GM21528 (cell line): ENCODE results near the gene MAP2K7.
"Not testable (repeated sequence)": the region's sequence is repeated elsewhere in the genome, so short reads cannot be mapped to it uniquely, and the experiment has no call there.

Experiments used
- ATAC-seq: cut with Tn5 transposase; IDR thresholded peaks from one replicate; pipeline ENCODE4 v1.9.1; 2021; ENCODE audit warnings: mild to moderate bottlenecking, moderate library complexity; ENCODE audit not compliant: unreplicated experiment, low FRiP score

MAP2K7 gene

GRCh38 chr19:7881910-7882309 is 21.8 kb upstream of the MAP2K7 start:
- no peak for ATAC-seq

DNA sequence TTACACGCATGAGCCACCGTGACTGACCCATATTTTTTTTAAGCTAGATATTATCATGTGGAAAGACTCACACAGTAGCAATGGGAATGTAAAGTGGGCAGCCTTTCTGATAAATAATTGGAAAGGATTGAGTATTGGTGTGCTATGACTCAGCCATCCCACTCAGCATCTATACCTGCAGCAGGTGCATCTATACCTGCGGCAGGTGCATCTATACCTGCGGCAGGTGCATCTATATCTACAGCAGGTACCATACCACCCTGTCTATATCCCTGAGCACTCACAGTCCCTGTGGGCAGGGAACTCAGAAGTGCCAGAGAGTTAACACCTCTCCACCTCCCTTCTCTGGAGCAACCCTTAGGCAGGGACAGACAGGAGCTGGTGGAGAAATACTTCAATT is 20.6 kb upstream of the MAP2K7 start:
- ATAC-seq: no peak

DNA sequence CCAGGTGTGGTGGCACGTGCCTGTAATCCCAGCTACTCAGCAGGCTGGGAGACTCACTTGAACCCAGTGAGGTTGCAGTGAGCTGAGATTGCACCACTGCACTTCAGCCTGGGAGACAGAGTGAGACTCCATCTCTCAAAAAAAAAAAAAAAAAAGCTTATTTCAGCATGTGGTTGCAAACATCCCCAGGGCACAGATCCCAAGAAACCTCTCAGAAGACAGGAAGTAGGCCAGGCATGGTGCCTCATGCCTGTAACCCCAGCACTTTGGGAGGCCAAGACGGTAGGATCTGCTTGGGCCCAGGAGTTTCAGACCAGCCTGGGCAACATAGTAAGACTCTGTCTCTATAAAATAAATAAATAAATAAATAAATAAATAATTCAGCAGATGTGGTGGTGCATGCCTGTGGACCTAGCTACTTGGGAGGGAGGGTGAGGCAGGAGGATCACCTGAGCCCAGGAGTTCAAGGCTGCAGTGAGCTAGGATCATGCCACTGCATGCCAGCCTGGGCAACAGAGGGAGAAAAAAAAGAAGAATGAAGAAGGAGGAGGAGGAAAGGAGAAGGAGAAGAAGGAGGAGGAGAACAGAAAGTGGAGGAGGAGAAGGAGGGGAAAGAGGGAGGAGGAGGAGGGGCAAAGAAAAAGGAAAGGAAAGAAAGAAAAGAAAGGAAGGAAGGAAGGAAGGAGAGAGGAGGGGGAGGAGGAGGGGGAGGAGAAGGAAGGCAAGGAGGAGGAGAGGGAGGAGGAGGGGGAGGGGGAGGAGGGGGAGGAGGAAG is 19.7 kb upstream of the MAP2K7 start:
- ATAC-seq: no peak

- ATAC-seq: no peak
Measured at GRCh38 chr19:7885818-7886217, 17.9 kb upstream of the MAP2K7 start.

- ATAC-seq: no peak
Measured at GRCh38 chr19:7887408-7888144, 16.1 kb upstream of the MAP2K7 start.

GRCh38 chr19:7888145-7888825 is 15.4 kb upstream of the MAP2K7 start, which contains the start of gene LRRC8E:
LRRC8E (plus strand) TSS chr19:7888510; CDS start chr19:7895604, 7,094 bp downstream.
- ATAC-seq: no peak

GRCh38 chr19:7888826-7889217 is 14.9 kb upstream of the MAP2K7 start:
- no peak for ATAC-seq

DNA sequence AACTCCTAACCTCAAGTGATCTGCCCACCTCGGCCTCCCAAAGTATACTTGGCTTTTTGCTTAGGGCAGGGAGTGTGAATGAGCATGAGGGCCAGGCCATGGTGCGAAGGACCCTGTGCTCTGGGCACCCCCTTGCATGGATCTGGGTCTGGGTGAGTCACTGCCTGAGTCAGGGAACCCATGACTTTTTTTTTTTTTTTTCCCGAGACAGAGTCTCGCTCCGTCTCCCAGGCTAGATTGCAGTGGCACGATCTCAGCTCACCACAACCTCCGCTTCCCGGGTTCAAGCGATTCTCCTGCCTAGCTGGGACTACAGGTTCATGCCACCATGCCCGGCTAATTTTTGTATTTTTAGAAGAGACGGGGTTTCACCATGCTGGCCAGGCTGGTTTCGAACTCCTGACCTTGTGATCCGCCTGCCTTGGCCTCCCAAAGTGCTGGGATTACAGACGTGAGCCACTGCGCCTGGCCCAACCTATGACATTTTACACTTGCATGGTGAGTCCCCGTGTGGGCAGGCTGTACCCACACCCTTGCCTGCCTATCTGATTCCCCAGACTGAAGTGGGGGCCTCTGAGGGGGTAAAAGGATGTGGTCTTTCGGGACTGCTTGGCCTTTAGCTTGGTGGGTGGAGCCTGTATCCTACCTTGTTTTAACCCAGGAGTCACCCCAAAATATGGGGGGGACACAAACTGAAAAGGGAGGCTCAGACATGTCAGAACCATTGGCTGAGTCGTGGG is 10.1 kb upstream of the MAP2K7 start:
- ATAC-seq: not testable (repeated sequence)

GRCh38 chr19:7894612-7895309 is 8.9 kb upstream of the MAP2K7 start:
- no peak for ATAC-seq

- no peak for ATAC-seq
Measured at GRCh38 chr19:7895565-7895964, 8.1 kb upstream of the MAP2K7 start.

DNA sequence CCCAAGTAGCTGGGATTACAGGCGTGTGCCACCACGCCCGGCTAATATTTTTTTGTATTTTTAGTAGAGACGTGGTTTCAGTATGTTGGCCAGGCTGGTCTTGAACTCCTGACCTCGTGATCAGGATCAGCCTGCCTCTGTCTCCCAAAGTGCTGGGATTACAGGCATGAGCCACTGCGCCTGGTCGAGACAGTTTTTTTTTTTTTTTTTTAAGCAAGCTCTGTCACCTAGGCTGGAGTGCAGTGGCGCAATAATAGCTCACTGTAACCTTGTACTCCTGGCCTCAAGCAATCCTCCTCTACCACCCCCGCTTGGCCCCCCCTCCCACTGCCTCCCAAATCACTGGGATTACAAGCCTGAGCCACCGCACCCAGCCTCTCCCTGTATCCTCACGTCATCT is 6.4 kb upstream of the MAP2K7 start:
- ATAC-seq: no peak

DNA sequence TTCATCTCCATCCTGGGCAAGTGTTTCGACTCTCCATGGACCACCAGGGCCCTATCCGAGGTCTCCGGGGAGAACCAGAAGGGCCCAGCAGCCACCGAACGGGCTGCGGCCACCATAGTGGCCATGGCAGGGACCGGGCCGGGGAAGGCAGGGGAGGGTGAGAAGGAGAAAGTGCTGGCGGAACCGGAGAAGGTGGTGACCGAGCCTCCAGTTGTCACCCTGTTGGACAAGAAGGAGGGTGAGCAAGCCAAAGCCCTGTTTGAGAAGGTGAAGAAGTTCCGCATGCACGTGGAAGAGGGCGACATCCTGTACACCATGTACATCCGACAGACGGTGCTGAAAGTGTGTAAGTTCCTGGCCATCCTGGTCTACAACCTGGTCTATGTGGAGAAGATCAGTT is 4.7 kb upstream of the MAP2K7 start:
- no peak for ATAC-seq

GRCh38 chr19:7899751-7900378 is 3.8 kb upstream of the MAP2K7 start:
- no peak for ATAC-seq

- ATAC-seq: no peak
Measured at GRCh38 chr19:7900401-7900870, 3.2 kb upstream of the MAP2K7 start.

DNA sequence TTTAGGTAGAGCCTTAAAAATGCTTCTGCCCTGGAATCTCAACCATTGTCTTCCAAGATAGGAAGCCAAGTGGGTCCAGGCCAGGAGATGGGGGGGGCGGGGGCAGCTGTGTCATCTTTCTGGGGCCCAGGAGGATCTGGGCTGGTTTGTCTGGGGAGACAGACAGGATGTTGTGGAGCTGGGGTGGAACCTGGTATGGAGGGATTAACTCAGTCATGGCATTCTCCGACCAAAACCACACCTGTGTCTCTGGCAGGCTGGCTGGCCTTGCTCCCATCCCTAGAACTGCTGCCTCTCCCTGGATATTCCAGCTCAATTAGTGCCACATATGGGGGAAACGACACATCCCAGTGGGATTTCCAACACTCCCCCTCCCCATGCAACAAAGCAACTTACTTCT is 2.7 kb upstream of the MAP2K7 start:
- ATAC-seq: no peak

DNA sequence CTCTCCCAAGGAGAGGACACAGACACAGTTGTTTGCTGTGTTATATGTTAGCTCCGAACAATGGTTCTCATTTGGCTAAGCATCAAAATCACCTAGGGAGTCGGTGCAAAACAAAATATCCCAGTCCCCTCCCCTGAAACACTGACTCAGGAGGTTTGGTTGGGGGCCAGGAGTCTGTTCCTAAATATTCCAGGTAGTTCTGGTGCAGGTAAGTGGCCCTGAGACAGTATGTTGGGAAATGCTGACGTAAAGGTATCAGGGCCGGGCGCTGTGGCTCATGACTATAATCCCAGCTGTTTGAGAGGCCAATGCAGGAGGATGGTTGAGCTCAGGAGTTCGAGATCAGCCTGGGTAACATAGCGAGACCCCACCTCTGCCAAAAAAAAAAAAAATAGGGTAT is 2.3 kb upstream of the MAP2K7 start:
- no peak for ATAC-seq

DNA sequence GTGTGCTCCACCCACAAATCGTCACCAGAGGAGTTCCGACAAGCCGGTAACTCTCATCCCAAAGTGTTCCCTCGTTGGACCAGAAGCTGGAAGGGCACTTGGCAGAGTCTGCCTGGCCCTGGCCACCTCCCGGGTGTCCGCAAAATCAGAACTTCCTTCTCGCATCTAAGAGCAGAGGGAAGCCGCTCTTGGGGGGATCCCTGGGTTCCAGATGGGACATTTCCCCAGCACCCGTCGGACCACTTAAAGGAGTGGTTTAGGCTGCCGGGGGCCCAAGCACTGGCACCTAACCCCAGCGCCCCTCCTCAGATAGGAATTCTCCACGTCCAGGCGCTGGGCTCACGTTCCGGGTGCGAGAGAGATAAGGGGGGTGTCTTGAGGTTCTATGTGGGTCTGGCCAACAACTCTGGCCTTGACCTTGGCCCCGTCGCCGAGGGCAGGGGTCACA is 857 bp upstream of the MAP2K7 start:
- ATAC-seq: peak; percentile 9

DNA sequence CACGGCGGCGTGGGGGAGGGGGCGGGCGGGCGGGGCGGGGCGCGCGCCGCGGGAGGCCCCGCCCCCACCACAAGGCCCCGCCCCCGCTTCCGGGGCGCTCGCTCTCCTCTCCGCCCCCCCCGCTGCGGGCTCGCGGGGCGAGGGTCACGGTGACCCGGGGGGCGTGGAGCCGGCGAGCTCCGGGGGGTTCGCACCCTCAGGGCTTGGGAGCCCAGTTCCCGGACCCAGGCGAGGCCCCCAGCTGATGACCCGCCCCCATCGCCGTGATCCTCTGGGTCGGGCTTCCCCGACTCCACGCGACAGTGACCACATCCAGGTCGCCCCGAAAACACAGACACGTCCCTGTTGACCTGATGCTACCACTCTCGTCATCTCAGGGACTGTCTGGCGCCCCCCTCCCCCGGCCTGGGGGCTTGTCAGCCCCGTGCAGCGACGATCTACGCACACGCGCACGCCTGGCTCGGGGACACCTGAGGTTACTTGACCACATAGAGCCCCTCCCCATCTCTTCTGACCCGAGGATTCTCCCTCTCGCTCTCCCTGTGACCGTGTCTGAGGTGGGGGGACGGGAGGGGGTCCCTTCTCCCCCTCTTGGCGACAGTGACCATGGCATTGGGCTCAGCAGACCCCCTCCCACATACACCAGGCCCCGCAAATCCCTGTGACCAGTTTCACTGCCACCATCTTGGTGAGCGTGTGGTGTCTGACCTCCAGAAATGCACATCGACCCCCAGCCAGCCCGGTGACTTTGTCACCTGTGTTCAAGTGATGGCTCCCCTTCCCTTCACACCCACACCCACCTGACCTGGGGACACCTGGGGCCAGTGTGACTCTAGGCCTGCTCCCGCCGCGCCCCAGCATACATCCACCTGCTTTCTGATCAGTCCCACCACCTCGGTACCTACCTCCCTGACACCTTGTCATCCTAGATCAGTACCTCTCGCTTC is 670 bp downstream of the MAP2K7 start:
- ATAC-seq: peak; percentile 29
